Sigmoid colon (tissue), 4 donors: ENCODE data around the gene QPCTL.
"Not testable (repeated sequence)": the region's sequence is repeated elsewhere in the genome, so short reads cannot be mapped to it uniquely, and the experiment has no call there.

Source experiments
- CTCF ChIP-seq, 4 experiments: fragments of 450-650 bp in 3 of 4; fragments of 200-600 bp in 1 of 4; IDR thresholded peaks; one replicate each; pipeline ENCODE4 v1.5.1; 2016 to 2019; ENCODE audit warnings: antibody characterized with exemption in 4 of 4, mild to moderate bottlenecking in 3 of 4, moderate library complexity in 2 of 4
- POLR2AphosphoS5 ChIP-seq, 4 donors: sonication (generic); formaldehyde crosslinking; IDR thresholded peaks; one replicate each; pipeline ENCODE4 v1.6.1; 2017; ENCODE audit warnings: antibody characterized with exemption in 4 of 4

- not testable (repeated sequence) for TF ChIP-seq POLR2AphosphoS5, CTCF (IDR thresholded peaks at IDR 0.05)
These were observed 7.4 kb upstream of the QPCTL start for GRCh38 chr19:45685045-45685444.
